Transverse colon (tissue), 4 donors: ENCODE results near the gene LACTB. TPM values are rescaled to one million over a fixed set of nuclear protein-coding genes. Genes with fewer than 3 reads are reported as not detected.

Experiments used
- DNase-seq: peaks from one replicate; pipeline ENCODE4 v3.0.0-alpha.2; 2019
- H3K27ac ChIP-seq, 4 donors: fragments of 200-600 bp; sonication (generic); 2 replicates each; pipeline ENCODE4 v1.5.1; 2016 to 2018; ENCODE audit warnings: inconsistent platforms in 4 of 4
- H3K27me3 ChIP-seq: fragments of 200-600 bp; sonication (generic); 2 replicates; pipeline ENCODE4 v1.5.1; 2017; ENCODE audit warnings: inconsistent platforms
- H3K36me3 ChIP-seq, 4 donors: fragments of 200-600 bp; sonication (generic); 2 replicates each; pipeline ENCODE4 v1.5.1; 2017 to 2019; ENCODE audit warnings: inconsistent platforms in 4 of 4
- H3K4me1 ChIP-seq, 4 donors: fragments of 200-600 bp; sonication (generic); 2 replicates each; pipeline ENCODE4 v1.5.1; 2017 to 2020; ENCODE audit warnings: inconsistent platforms in 4 of 4
- H3K4me3 ChIP-seq, 4 donors: fragments of 200-600 bp; sonication (generic); 1 replicate in 1 of 4; 2 replicates in 3 of 4; pipeline versions ENCODE4 v1.5.1 to v1.6.1; 2017 to 2019; ENCODE audit warnings: inconsistent platforms in 4 of 4
- H3K9me3 ChIP-seq, 2 donors: fragments of 200-600 bp; sonication (generic); 2 replicates each; pipeline ENCODE4 v1.5.1; 2017 to 2019; ENCODE audit warnings: inconsistent platforms in 2 of 2
- CTCF ChIP-seq, 5 experiments: fragments of 200-600 bp in 3 of 5; fragments of 450-650 bp in 2 of 5; sonication (generic) in 3 of 5; IDR thresholded peaks; 1 replicate in 2 of 5; 2 replicates in 3 of 5; pipeline ENCODE4 v1.5.1; 2016 to 2017; ENCODE audit warnings: antibody characterized with exemption in 5 of 5, inconsistent platforms in 3 of 5, mild to moderate bottlenecking in 2 of 5, moderate library complexity in 1 of 5
- EP300 ChIP-seq: sonication (generic); formaldehyde crosslinking; IDR thresholded peaks from one replicate; pipeline ENCODE4 v1.6.1; 2017; ENCODE audit warnings: antibody characterized with exemption, low read depth
- POLR2A ChIP-seq: fragments of 450-650 bp; IDR thresholded peaks from one replicate; pipeline ENCODE4 v1.6.1; 2016; ENCODE audit warnings: antibody characterized with exemption, mild to moderate bottlenecking, moderate library complexity
- POLR2AphosphoS5 ChIP-seq, 3 donors: sonication (generic); formaldehyde crosslinking; IDR thresholded peaks; one replicate each; pipeline ENCODE4 v1.6.1; 2016; ENCODE audit warnings: antibody characterized with exemption in 3 of 3
- WGBS, 2 donors: methylation state at CpG; one replicate each; pipeline ENCODE4 v1.1.5; 2018; ENCODE audit warnings: low coverage in 1 of 2; 5-methylcytosine and 5-hydroxymethylcytosine counted together
- in situ Hi-C, 4 donors: fragments of 200-750 bp; cut with MboI; loops; one replicate each; pipeline versions ENCODE4 v1.15.0 to v1.15.1; 2017; ENCODE audit warnings: low sequenced_read_pairs in 3 of 4, low pct_ligation_motif_present in 1 of 4, low pct_unique_long_range_greater_than_20kb in 1 of 4
- intact Hi-C: fragments of 100-400 bp; cut with DNase I; formaldehyde crosslinking; loops from one replicate; pipeline ENCODE4 v1.15.1; 2023; ENCODE audit warnings: low total_unique reads
- total RNA-seq, 4 donors: library from RNA; depleted of rRNA; stranded (reverse); fragments of >200 nt; gene quantifications; one replicate each; pipeline ENCODE4 v1.1.0, GENCODE V29; 2016

The LACTB gene
- total RNA-seq, 4 donors from 2014 or later = 6.7 to 20.6 (median 19.6) TPM

DNA sequence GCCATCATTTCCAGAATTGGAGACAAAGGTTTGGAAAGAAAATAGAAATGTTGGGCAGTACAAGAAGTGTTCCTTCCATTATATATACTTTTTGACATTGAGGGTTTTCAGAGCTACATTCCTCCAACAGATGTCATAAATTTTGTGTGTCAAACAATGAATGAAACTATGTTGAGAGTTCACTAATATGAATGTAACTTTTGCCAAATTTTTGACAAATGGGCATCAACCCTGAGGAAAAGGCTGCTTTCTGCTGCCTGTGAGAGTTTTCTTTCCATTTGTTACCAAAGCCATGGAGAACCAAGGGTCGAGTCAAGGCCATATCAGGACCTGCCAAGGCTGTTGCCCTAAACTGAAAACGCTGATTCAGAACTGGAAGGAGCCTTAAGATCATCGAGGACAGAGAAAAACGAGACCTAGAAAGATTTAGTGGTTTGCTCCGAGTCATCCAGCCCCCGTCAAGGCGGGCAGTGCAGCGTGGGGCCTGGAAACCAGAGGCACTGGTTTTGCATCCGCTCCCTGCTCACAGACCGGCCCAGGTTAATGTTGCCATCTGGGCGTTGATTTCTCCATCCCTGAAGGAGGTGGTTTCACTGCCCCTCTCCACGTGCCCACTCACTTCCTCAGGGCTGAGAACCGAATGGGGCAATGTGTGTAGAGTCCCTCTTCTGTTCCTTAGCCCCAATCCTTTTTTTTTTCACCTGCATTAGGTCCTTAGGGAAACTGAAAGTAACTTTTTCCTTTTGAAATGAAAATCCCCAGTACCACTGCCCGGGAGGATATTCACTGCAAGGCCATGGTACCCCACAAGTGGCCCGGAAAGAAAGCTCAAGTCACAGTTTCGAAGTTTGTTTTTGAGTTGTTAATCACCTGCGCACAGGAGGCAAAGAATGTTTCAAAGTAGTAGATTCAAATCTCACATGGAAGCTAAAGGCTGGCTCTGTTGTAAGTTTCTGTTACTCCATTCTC is 46.4 kb upstream of the LACTB start:
- peak overlapping the region; percentile 51 to 96 (median 68) for H3K27ac ChIP-seq
- H3K9me3 ChIP-seq = no peaks in the 10 kb centered on the region
- H3K4me3 ChIP-seq = no peak overlapping the region
- WGBS, 2 donors = 71% methylated on average over 17 of the region's 17 CpGs; no CpG with 5 or more reads in 1 of the 2 donors
- in situ Hi-C loops = no loop called here
- peaks cover 0 to 26% (median 9%) of the 10 kb centered on the region in 4 donors for H3K4me1 ChIP-seq
- H3K27me3 ChIP-seq = no peaks in the 10 kb centered on the region
- peaks cover 0 to 11% (median 0%) of the 10 kb centered on the region in 4 donors for H3K36me3 ChIP-seq
- no peak for TF ChIP-seq POLR2A
- peak; percentile 47 to 88 (median 75) for TF ChIP-seq POLR2AphosphoS5 (IDR thresholded peaks at IDR 0.05)
- no peak for TF ChIP-seq CTCF (IDR thresholded peaks at IDR 0.05)
- TF ChIP-seq EP300 = peak; percentile 3
- no peak for DNase-seq
- intact Hi-C loops = no loop called here

GRCh38 chr15:63075984-63076713 is 45.5 kb upstream of the LACTB start:
- Histone ChIP-seq H3K4me3 (no peak overlapping the region), H3K36me3 (peaks cover 0 to 5% (median 0%) of the 10 kb centered on the region in 4 donors), H3K9me3 (no peaks in the 10 kb centered on the region), H3K4me1 (peaks cover 0 to 26% (median 9%) of the 10 kb centered on the region in 4 donors), H3K27ac (peak overlapping the region; percentile 51 to 96 (median 68)), H3K27me3 (no peaks in the 10 kb centered on the region)
- intact Hi-C loops = no loop called here
- DNase-seq = no peak
- WGBS, 2 donors = 68% methylated on average over 12 of the region's 12 CpGs; no CpG with 5 or more reads in 1 of the 2 donors
- in situ Hi-C loops = no loop called here
- TF ChIP-seq POLR2AphosphoS5 (IDR thresholded peaks at IDR 0.05) = no peak
- TF ChIP-seq CTCF (IDR thresholded peaks at IDR 0.05) = no peak
- TF ChIP-seq EP300 = no peak
- TF ChIP-seq POLR2A = no peak

DNA sequence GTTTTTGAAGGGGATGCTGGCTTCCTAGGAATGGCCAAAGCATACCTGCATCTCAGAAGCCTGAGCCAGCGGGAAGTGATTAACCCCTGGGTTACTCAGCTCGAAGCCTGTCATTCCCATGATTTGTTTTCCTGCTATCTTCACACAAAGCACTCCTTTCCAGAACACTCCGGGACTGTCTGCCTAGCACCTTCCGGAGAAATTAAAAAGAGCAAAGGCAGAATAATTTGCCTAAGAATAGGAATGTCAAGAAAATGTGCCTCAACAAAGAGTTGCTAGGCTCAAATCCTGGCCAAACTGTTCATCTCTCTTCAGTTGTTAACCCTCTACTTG is 45.0 kb upstream of the LACTB start:
- in situ Hi-C loops = no loop called here
- intact Hi-C loops = no loop called here

More for the DNA sequence above, 45.0 kb upstream of the LACTB start:
- Histone ChIP-seq H3K27me3 (no peaks in the 10 kb centered on the region), H3K36me3 (no peaks in the 10 kb centered on the region), H3K27ac (peak overlapping the region in 2 of 4 donors; percentile 77 to 96), H3K4me1 (peaks cover 0 to 26% (median 9%) of the 10 kb centered on the region in 4 donors), H3K4me3 (no peak overlapping the region), H3K9me3 (no peaks in the 10 kb centered on the region)
- WGBS, 2 donors = 91 to 100% methylated on average over 2 to 4 of the region's 4 CpGs
- TF ChIP-seq CTCF (IDR thresholded peaks at IDR 0.05) = no peak
- TF ChIP-seq POLR2AphosphoS5 (IDR thresholded peaks at IDR 0.05) = no peak
- no peak for DNase-seq
